HCT116 (cell line): ENCODE measurements around the gene LDHA. TPM values are rescaled to one million over a fixed set of nuclear protein-coding genes. Genes with fewer than 3 reads are reported as not detected.

Source experiments
- ATAC-seq: fragments of 200-7000 bp; cut with Tn5 transposase; 2 replicates; pipeline ENCODE4 v1.9.1; 2020; ENCODE audit warnings: mild to moderate bottlenecking, moderate library complexity
- BruUV-seq: library from RNA; stranded (reverse); fragments of 400-500 nt; replicated peaks from 2 replicates; lab custom pipeline; 2021; lab: Mats Ljungman, UMichigan
- CTCF ChIA-PET: fragments of 300-600 bp; sonication (Branson Sonifier 250); formaldehyde crosslinking; loops from one replicate; lab custom pipeline; 2021; ENCODE audit warnings: antibody characterized with exemption; lab: Charles Lee
- POLR2A ChIA-PET: fragments of 300-600, 350-600 bp; sonication (Branson Sonifier 250); formaldehyde crosslinking; loops from one replicate; lab custom pipeline; 2021; ENCODE audit warnings: antibody characterized with exemption; lab: Charles Lee
- RAD21 ChIA-PET, 2 experiments: fragments of 300-600 bp; sonication (Branson Sonifier 250); formaldehyde crosslinking; loops; one replicate each; lab custom pipeline; 2023; ENCODE audit warnings: low total read pairs in 2 of 2; ENCODE audit not compliant: uncharacterized antibody in 2 of 2, unreplicated experiment in 2 of 2, low non-redundant PET in 1 of 2; lab: Charles Lee
- DNase-seq: peaks from one replicate; pipeline ENCODE4 v3.0.0-alpha.2; 2010; ENCODE audit warnings: low read depth, low spot score
- H2AFZ ChIP-seq: fragments of 200-600 bp; shearing (Covaris generic), sonication (generic); 2 replicates; pipeline ENCODE4 v1.6.1; 2017; ENCODE audit warnings: low read depth, mixed run types, mixed read lengths, antibody characterized with exemption, low read length; ENCODE audit not compliant: poor library complexity, severe bottlenecking
- H3K27ac ChIP-seq: 2 replicates; pipeline ENCODE4 v1.5.1; 2012; ENCODE audit warnings: low read depth, low read length
- H3K27me3 ChIP-seq: fragments of 200-600 bp; sonication (generic); 2 replicates; pipeline ENCODE4 v1.6.1; 2016; ENCODE audit warnings: mixed run types, low read length, mixed read lengths; ENCODE audit not compliant: insufficient read depth
- H3K36me3 ChIP-seq, 2 experiments: fragments of 200-500 bp in 1 of 2; fragments of 200-600 bp in 1 of 2; sonication (Bioruptor generic) in 1 of 2; sonication (generic) in 1 of 2; 2 replicates each; pipeline versions ENCODE4 v1.5.1 to v1.6.1; 2014 to 2016; ENCODE audit warnings: low read length in 2 of 2, inconsistent platforms in 1 of 2, mixed read lengths in 1 of 2, mixed run types in 1 of 2; ENCODE audit not compliant: insufficient read depth in 2 of 2, control insufficient read depth in 1 of 2
- H3K4me1 ChIP-seq, 2 experiments: fragments of 200-600 bp in 1 of 2; sonication (generic) in 1 of 2; 2 replicates each; pipeline versions ENCODE4 v1.5.1 to v1.6.1; 2012 to 2017; ENCODE audit warnings: low read length in 2 of 2, inconsistent platforms in 1 of 2, mild to moderate bottlenecking in 1 of 2, mixed read lengths in 1 of 2, mixed run types in 1 of 2, moderate library complexity in 1 of 2; ENCODE audit not compliant: insufficient read depth in 2 of 2, control insufficient read depth in 1 of 2
- H3K4me2 ChIP-seq: fragments of 200-600 bp; sonication (generic); 2 replicates; pipeline ENCODE4 v1.6.1; 2017; ENCODE audit warnings: mixed run types, low read length, mixed read lengths
- H3K4me3 ChIP-seq, 2 experiments: fragments of 200-600 bp in 1 of 2; sonication (generic) in 1 of 2; replicated peaks in 1 of 2; 2 replicates each; pipeline ENCODE4 v1.5.1; 2011 to 2016; ENCODE audit warnings: low read length in 2 of 2, control low read depth in 1 of 2, low read depth in 1 of 2, mild to moderate bottlenecking in 1 of 2, mixed read lengths in 1 of 2, mixed run types in 1 of 2
- H3K79me2 ChIP-seq: fragments of 200-600 bp; sonication (generic); 2 replicates; pipeline ENCODE4 v1.6.1; 2017; ENCODE audit warnings: mild to moderate bottlenecking, mixed run types, low read length, moderate library complexity, mixed read lengths; ENCODE audit not compliant: insufficient read depth
- H3K9ac ChIP-seq: fragments of 200-600 bp; sonication (generic); 2 replicates; pipeline ENCODE4 v1.6.1; 2016; ENCODE audit warnings: low read length, mixed read lengths
- H3K9me2 ChIP-seq: fragments of 200-600 bp; sonication (generic), shearing (Covaris generic); 2 replicates; pipeline ENCODE4 v1.6.1; 2017; ENCODE audit warnings: mixed run types, mild to moderate bottlenecking, moderate library complexity; ENCODE audit not compliant: insufficient read depth
- H3K9me3 ChIP-seq, 2 experiments: fragments of 200-500 bp in 1 of 2; fragments of 200-600 bp in 1 of 2; sonication (Bioruptor generic) in 1 of 2; sonication (generic) in 1 of 2; 2 replicates each; pipeline ENCODE4 v1.6.1; 2014 to 2017; ENCODE audit warnings: low read length in 2 of 2, mixed read lengths in 2 of 2, inconsistent platforms in 1 of 2, low read depth in 1 of 2, mild to moderate bottlenecking in 1 of 2, mixed run types in 1 of 2, moderate library complexity in 1 of 2; ENCODE audit not compliant: control insufficient read depth in 1 of 2, insufficient read depth in 1 of 2
- H4K20me1 ChIP-seq: fragments of 200-600 bp; sonication (generic), shearing (Covaris generic); 2 replicates; pipeline ENCODE4 v1.6.1; 2017; ENCODE audit warnings: mixed run types, mild to moderate bottlenecking, moderate library complexity; ENCODE audit not compliant: insufficient read depth
- ATF3 ChIP-seq: IDR thresholded peaks from 2 replicates; pipeline ENCODE4 v1.6.1; 2012
- CBX3 ChIP-seq: IDR thresholded peaks from 2 replicates; pipeline ENCODE4 v1.6.1; 2012; ENCODE audit warnings: low read depth
- CEBPB ChIP-seq: IDR thresholded peaks from 2 replicates; pipeline ENCODE4 v1.6.1; 2012; ENCODE audit warnings: low read depth
- ELF1 ChIP-seq: IDR thresholded peaks from 2 replicates; pipeline ENCODE4 v1.6.1; 2012; ENCODE audit warnings: low read depth, borderline replicate concordance
- EZH2 ChIP-seq: fragments of 200-600 bp; sonication (generic); IDR thresholded peaks from 2 replicates; pipeline ENCODE4 v1.6.1; 2017; ENCODE audit warnings: antibody characterized with exemption, mixed run types
- EZH2phosphoT487 ChIP-seq: fragments of 200-600 bp; IDR thresholded peaks from 2 replicates; pipeline ENCODE4 v1.6.1; 2018; ENCODE audit warnings: antibody characterized with exemption, borderline replicate concordance
- FOSL1 ChIP-seq: IDR thresholded peaks from 2 replicates; pipeline ENCODE4 v1.6.1; 2012; ENCODE audit warnings: low read depth
- MAX ChIP-seq: IDR thresholded peaks from 2 replicates; pipeline ENCODE4 v1.6.1; 2012
- POLR2AphosphoS5 ChIP-seq: IDR thresholded peaks from 2 replicates; pipeline ENCODE4 v1.6.1; 2011; ENCODE audit warnings: mild to moderate bottlenecking, low read depth, low read length, moderate library complexity
- RAD21 ChIP-seq: IDR thresholded peaks from 2 replicates; pipeline ENCODE4 v1.6.1; 2012; ENCODE audit warnings: low read depth, mild to moderate bottlenecking
- SIN3A ChIP-seq: IDR thresholded peaks from 2 replicates; pipeline ENCODE4 v1.6.1; 2012; ENCODE audit warnings: low read depth
- SP1 ChIP-seq: IDR thresholded peaks from 2 replicates; pipeline ENCODE4 v1.6.1; 2012; ENCODE audit warnings: low read depth
- SRF ChIP-seq: IDR thresholded peaks from 2 replicates; pipeline ENCODE4 v1.6.1; 2012; ENCODE audit warnings: low read depth
- TCF7L2 ChIP-seq: IDR thresholded peaks from 2 replicates; pipeline ENCODE4 v1.7.0; 2011; ENCODE audit warnings: borderline replicate concordance, inconsistent platforms; ENCODE audit not compliant: insufficient read depth, insufficient read length; ENCODE audit errors: extremely low read depth
- YY1 ChIP-seq: IDR thresholded peaks from 2 replicates; pipeline ENCODE4 v1.6.1; 2011; ENCODE audit warnings: low read length, low read depth, moderate library complexity, mild to moderate bottlenecking; ENCODE audit not compliant: insufficient replicate concordance; ENCODE audit errors: extremely low read depth
- ZBTB33 ChIP-seq: IDR thresholded peaks from 2 replicates; pipeline ENCODE4 v1.6.1; 2011; ENCODE audit warnings: mild to moderate bottlenecking, low read length, moderate library complexity; ENCODE audit not compliant: insufficient replicate concordance; ENCODE audit errors: extremely low read depth
- ZFX ChIP-seq: fragments of 450-650 bp; IDR thresholded peaks from 2 replicates; pipeline ENCODE4 v1.6.1; 2017
- ZNF274 ChIP-seq: fragments of 200-500 bp; sonication (Bioruptor generic); IDR thresholded peaks from 2 replicates; pipeline ENCODE4 v1.6.1; 2014; ENCODE audit warnings: mild to moderate bottlenecking, low read depth, low read length, inconsistent platforms
- intact Hi-C: fragments of 100-400 bp; cut with micrococcal nuclease; formaldehyde crosslinking; loops from 2 replicates; pipeline ENCODE4 v1.10.0; 2022
- total RNA-seq: library from RNA; stranded (reverse); gene quantifications from one replicate; pipeline ENCODE4 v1.2.1, GENCODE V29; 2021; ENCODE audit not compliant: unreplicated experiment
- TF ChIP-seq, protein P1 (sequence below), 3 experiments: fragments of 200-600 bp in 1 of 3; sonication (generic) in 1 of 3; IDR thresholded peaks in 2 of 3; conservative IDR thresholded peaks in 1 of 3; 2 replicates each; pipeline ENCODE4 v1.5.1; 2012 to 2017; ENCODE audit warnings: low read depth in 2 of 3, low read length in 2 of 3, antibody characterized with exemption in 1 of 3, borderline replicate concordance in 1 of 3, control low read depth in 1 of 3, mild to moderate bottlenecking in 1 of 3, mixed read lengths in 1 of 3, mixed run types in 1 of 3, moderate library complexity in 1 of 3; ENCODE audit not compliant: insufficient read depth in 1 of 3
- TF ChIP-seq, protein P2 (sequence below): IDR thresholded peaks from 2 replicates; pipeline ENCODE4 v1.6.1; 2012; ENCODE audit warnings: low read depth

The LDHA gene
- total RNA-seq, 1 experiment from 2014 or later, result 974 TPM

- intact Hi-C loops, result no loop called here
- Histone ChIP-seq H3K4me2 (no peak overlapping the region), H3K79me2 (no peaks in the 10 kb centered on the region), H3K4me3 (no peak overlapping the region), H3K9ac (no peak overlapping the region), H3K27me3 (no peaks in the 10 kb centered on the region), H2AFZ (no peak overlapping the region), H3K4me1 (no peaks in the 10 kb centered on the region), H3K36me3 (peaks cover 27 to 44% of the 10 kb centered on the region in 2 experiments; a peak in 3 of 4 replicates), H4K20me1 (no peaks in the 10 kb centered on the region), H3K9me2 (no peaks in the 10 kb centered on the region), H3K27ac (no peak overlapping the region), H3K9me3 (no peaks in the 10 kb centered on the region)
- CTCF ChIA-PET, result no interaction called here
- RAD21 ChIA-PET, result no interaction called here
- ATAC-seq (no peak), DNase-seq (no peak)
- BruUV-seq, result no TSS peak
- POLR2A ChIA-PET, result no interaction called here
- TF ChIP-seq, protein P1, sequence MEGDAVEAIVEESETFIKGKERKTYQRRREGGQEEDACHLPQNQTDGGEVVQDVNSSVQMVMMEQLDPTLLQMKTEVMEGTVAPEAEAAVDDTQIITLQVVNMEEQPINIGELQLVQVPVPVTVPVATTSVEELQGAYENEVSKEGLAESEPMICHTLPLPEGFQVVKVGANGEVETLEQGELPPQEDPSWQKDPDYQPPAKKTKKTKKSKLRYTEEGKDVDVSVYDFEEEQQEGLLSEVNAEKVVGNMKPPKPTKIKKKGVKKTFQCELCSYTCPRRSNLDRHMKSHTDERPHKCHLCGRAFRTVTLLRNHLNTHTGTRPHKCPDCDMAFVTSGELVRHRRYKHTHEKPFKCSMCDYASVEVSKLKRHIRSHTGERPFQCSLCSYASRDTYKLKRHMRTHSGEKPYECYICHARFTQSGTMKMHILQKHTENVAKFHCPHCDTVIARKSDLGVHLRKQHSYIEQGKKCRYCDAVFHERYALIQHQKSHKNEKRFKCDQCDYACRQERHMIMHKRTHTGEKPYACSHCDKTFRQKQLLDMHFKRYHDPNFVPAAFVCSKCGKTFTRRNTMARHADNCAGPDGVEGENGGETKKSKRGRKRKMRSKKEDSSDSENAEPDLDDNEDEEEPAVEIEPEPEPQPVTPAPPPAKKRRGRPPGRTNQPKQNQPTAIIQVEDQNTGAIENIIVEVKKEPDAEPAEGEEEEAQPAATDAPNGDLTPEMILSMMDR (IDR thresholded peaks at IDR 0.05 in 2 of 3, conservative IDR thresholded peaks at IDR 0.05 in 1 of 3; ENCODE audit: borderline replicate concordance in 1 of 3, insufficient read depth in 1 of 3, low read depth in 2 of 3, low read length in 2 of 3), result no peak
- TF ChIP-seq TCF7L2 (no peak), ZBTB33 (no peak), POLR2AphosphoS5 (no peak), SRF (no peak), EZH2phosphoT487 (no peak), ZFX (no peak), EZH2 (no peak), ELF1 (no peak), RAD21 (no peak), SIN3A (no peak), FOSL1 (no peak), SP1 (no peak), MAX (no peak), YY1 (no peak), ZNF274 (no peak), CBX3 (no peak), CEBPB (no peak), ATF3 (no peak)
- TF ChIP-seq, protein P2, sequence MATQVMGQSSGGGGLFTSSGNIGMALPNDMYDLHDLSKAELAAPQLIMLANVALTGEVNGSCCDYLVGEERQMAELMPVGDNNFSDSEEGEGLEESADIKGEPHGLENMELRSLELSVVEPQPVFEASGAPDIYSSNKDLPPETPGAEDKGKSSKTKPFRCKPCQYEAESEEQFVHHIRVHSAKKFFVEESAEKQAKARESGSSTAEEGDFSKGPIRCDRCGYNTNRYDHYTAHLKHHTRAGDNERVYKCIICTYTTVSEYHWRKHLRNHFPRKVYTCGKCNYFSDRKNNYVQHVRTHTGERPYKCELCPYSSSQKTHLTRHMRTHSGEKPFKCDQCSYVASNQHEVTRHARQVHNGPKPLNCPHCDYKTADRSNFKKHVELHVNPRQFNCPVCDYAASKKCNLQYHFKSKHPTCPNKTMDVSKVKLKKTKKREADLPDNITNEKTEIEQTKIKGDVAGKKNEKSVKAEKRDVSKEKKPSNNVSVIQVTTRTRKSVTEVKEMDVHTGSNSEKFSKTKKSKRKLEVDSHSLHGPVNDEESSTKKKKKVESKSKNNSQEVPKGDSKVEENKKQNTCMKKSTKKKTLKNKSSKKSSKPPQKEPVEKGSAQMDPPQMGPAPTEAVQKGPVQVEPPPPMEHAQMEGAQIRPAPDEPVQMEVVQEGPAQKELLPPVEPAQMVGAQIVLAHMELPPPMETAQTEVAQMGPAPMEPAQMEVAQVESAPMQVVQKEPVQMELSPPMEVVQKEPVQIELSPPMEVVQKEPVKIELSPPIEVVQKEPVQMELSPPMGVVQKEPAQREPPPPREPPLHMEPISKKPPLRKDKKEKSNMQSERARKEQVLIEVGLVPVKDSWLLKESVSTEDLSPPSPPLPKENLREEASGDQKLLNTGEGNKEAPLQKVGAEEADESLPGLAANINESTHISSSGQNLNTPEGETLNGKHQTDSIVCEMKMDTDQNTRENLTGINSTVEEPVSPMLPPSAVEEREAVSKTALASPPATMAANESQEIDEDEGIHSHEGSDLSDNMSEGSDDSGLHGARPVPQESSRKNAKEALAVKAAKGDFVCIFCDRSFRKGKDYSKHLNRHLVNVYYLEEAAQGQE, result no peak
Observed at GRCh38 chr11:18364495-18365073, 29.8 kb upstream of the LDHA start.
